GM23338 (cell line): ENCODE results near the gene PHACTR1. TPM values are rescaled to one million over a fixed set of nuclear protein-coding genes. Genes with fewer than 3 reads are reported as not detected.

Source experiments
- ATAC-seq: fragments of 200-7000 bp; cut with Tn5 transposase; 3 replicates; pipeline ENCODE4 v1.9.1; 2020
- DNase-seq: peaks from one replicate; pipeline ENCODE4 v3.0.0-alpha.2; 2015; ENCODE audit warnings: low spot score
- H2AFZ ChIP-seq: fragments of 200-600 bp; sonication (generic); 2 replicates; pipeline ENCODE4 v1.8.0; 2016; ENCODE audit warnings: antibody characterized with exemption, mild to moderate bottlenecking, moderate library complexity
- H3F3A ChIP-seq: fragments of 200-600 bp; sonication (generic); replicated peaks from 2 replicates; pipeline ENCODE4 v1.8.0; 2017; ENCODE audit warnings: antibody characterized with exemption, mixed run types, low read depth
- H3K27ac ChIP-seq: fragments of 200-600 bp; sonication (generic); 2 replicates; pipeline ENCODE4 v1.6.1; 2016; ENCODE audit warnings: low read depth
- H3K27me3 ChIP-seq: fragments of 200-600 bp; sonication (generic); 2 replicates; pipeline ENCODE4 v1.8.0; 2016; ENCODE audit warnings: mild to moderate bottlenecking, mixed run types, moderate library complexity; ENCODE audit not compliant: insufficient read depth
- H3K36me3 ChIP-seq: fragments of 200-600 bp; sonication (generic); 2 replicates; pipeline ENCODE4 v1.8.0; 2016; ENCODE audit warnings: mild to moderate bottlenecking; ENCODE audit not compliant: insufficient read depth
- H3K4me1 ChIP-seq: fragments of 200-600 bp; sonication (generic); 2 replicates; pipeline ENCODE4 v1.8.0; 2016; ENCODE audit warnings: mild to moderate bottlenecking, moderate library complexity; ENCODE audit not compliant: insufficient read depth
- H3K4me2 ChIP-seq: fragments of 200-600 bp; sonication (generic); 2 replicates; pipeline ENCODE4 v1.7.1; 2017; ENCODE audit warnings: mixed run types
- H3K4me3 ChIP-seq: fragments of 200-600 bp; sonication (generic); 2 replicates; pipeline ENCODE4 v1.6.1; 2016; ENCODE audit warnings: mixed run types
- H3K79me2 ChIP-seq: fragments of 200-600 bp; sonication (generic); replicated peaks from 2 replicates; pipeline ENCODE4 v1.8.0; 2017; ENCODE audit warnings: mild to moderate bottlenecking; ENCODE audit not compliant: insufficient read depth
- H3K9me2 ChIP-seq: fragments of 200-600 bp; sonication (generic); 2 replicates; pipeline ENCODE4 v1.8.0; 2017; ENCODE audit not compliant: insufficient read depth
- H4K20me1 ChIP-seq: fragments of 200-600 bp; sonication (generic); replicated peaks from 2 replicates; pipeline ENCODE4 v1.8.0; 2017; ENCODE audit warnings: mild to moderate bottlenecking; ENCODE audit not compliant: insufficient read depth
- H3K27ac Mint-ChIP-seq: 2 replicates; pipeline ENCODE4 v1.8.0; 2020; ENCODE audit warnings: inconsistent platforms, mild to moderate bottlenecking, moderate library complexity, mixed read lengths
- H3K27me3 Mint-ChIP-seq: 3 replicates; pipeline ENCODE4 v1.8.0; 2022; ENCODE audit warnings: low read depth, mild to moderate bottlenecking, moderate library complexity, mixed read lengths, inconsistent platforms; ENCODE audit not compliant: insufficient read depth, poor library complexity
- H3K36me3 Mint-ChIP-seq: 3 replicates; pipeline ENCODE4 v1.8.0; 2021; ENCODE audit warnings: low read depth, mild to moderate bottlenecking, inconsistent platforms, moderate library complexity, mixed read lengths
- H3K4me1 Mint-ChIP-seq: 3 replicates; pipeline ENCODE4 v1.8.0; 2020; ENCODE audit warnings: mild to moderate bottlenecking, inconsistent platforms, mixed read lengths
- H3K4me3 Mint-ChIP-seq: 3 replicates; pipeline ENCODE4 v1.8.0; 2021; ENCODE audit warnings: moderate library complexity, mild to moderate bottlenecking, inconsistent platforms, mixed read lengths
- H3K9me3 Mint-ChIP-seq: 3 replicates; pipeline ENCODE4 v1.8.0; 2020; ENCODE audit warnings: moderate library complexity, mild to moderate bottlenecking, inconsistent platforms, mixed read lengths
- CREB1 ChIP-seq: fragments of 250-450 bp; sonication (Bioruptor Pico); IDR thresholded peaks from 2 replicates; pipeline ENCODE4 v1.5.0; 2020; ENCODE audit warnings: low read depth, mild to moderate bottlenecking, moderate library complexity
- EZH2phosphoT487 ChIP-seq: fragments of 200-600 bp; sonication (generic); IDR thresholded peaks from one replicate; pipeline ENCODE4 v1.8.1; 2018; ENCODE audit warnings: antibody characterized with exemption; ENCODE audit not compliant: unreplicated experiment
- JUNB ChIP-seq: IDR thresholded peaks from one replicate; pipeline ENCODE4 v1.6.1; 2016; ENCODE audit warnings: antibody characterized with exemption; ENCODE audit not compliant: unreplicated experiment
- POLR2AphosphoS5 ChIP-seq: IDR thresholded peaks from 2 replicates; pipeline ENCODE4 v1.6.1; 2016; ENCODE audit warnings: antibody characterized with exemption, low read depth
- STAT1 ChIP-seq: IDR thresholded peaks from one replicate; pipeline ENCODE4 v1.6.1; 2016; ENCODE audit warnings: antibody characterized with exemption; ENCODE audit not compliant: unreplicated experiment
- polyA plus RNA-seq: library from polyadenylated mRNA; unstranded; fragments of >200 nt; fragmentation: Nextera tagmentation; extraction: Ambion mirVana; gene quantifications from 2 replicates; pipeline ENCODE4 v1.2.1, GENCODE V29; 2016
- total RNA-seq: library from RNA; depleted of rRNA; stranded (reverse); fragments of >200 nt; shearing (Covaris generic); gene quantifications from 2 replicates; pipeline ENCODE4 v1.2.3, GENCODE V29; 2014
- TF ChIP-seq, protein P1 (sequence below): IDR thresholded peaks from one replicate; pipeline ENCODE4 v1.6.1; 2018; ENCODE audit warnings: antibody characterized with exemption; ENCODE audit not compliant: unreplicated experiment
- TF ChIP-seq, protein P2 (sequence below): IDR thresholded peaks from 2 replicates; pipeline ENCODE4 v1.6.1; 2016; ENCODE audit warnings: antibody characterized with exemption
- TF ChIP-seq, protein P3 (sequence below), 2 experiments: fragments of 200-600 bp in 1 of 2; sonication (generic) in 1 of 2; conservative IDR thresholded peaks; 2 replicates each; pipeline versions ENCODE4 v1.5.1 to v1.6.1; 2016 to 2017; ENCODE audit warnings: antibody characterized with exemption in 2 of 2, low read depth in 2 of 2, mild to moderate bottlenecking in 2 of 2, moderate library complexity in 1 of 2

The PHACTR1 gene
- total and polyA plus RNA-seq, 2 experiments from 2014 or later: 5.9 to 19.3 TPM

DNA sequence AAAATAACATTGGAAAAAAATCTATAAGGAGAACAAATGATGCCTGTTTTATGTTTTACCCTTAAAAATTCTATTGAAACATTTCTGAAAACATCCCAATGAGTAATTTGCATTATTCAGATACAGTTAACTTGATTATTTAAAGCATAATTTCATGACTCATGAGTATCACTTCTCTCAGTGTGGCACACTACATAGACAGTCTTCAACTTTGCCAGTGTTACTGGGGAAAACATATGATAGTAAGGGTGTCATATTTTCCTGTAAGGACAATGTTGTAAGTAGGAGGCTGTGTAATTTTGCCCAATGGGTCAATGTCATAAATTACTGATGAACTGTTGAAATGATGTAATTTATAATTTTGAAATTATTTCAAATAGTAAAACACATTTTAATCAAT lies 125.5 kb downstream of the PHACTR1 start:
- DNase-seq (no peak), ATAC-seq (no peak)
- H3F3A ChIP-seq: no peaks in the 10 kb centered on the region
- H3K27me3 ChIP-seq: no peaks in the 10 kb centered on the region
- no peak overlapping the region for H3K4me2 ChIP-seq
- H3K27ac ChIP-seq: no peak overlapping the region
- peaks cover 12% of the 10 kb centered on the region for H3K4me1 ChIP-seq
- Mint-ChIP-seq H3K36me3 (peaks cover 9% of the 10 kb centered on the region; the same call in 2 of the 3 replicates), H3K9me3 (peaks cover 6% of the 10 kb centered on the region; the same call in 2 of the 3 replicates), H3K27ac (no peak overlapping the region), H3K4me3 (no peak overlapping the region), H3K27me3 (peaks cover 2% of the 10 kb centered on the region), H3K4me1 (peaks cover 23% of the 10 kb centered on the region)
- H4K20me1 ChIP-seq: no peaks in the 10 kb centered on the region
- no peak for TF ChIP-seq JUNB
- TF ChIP-seq, protein P1, sequence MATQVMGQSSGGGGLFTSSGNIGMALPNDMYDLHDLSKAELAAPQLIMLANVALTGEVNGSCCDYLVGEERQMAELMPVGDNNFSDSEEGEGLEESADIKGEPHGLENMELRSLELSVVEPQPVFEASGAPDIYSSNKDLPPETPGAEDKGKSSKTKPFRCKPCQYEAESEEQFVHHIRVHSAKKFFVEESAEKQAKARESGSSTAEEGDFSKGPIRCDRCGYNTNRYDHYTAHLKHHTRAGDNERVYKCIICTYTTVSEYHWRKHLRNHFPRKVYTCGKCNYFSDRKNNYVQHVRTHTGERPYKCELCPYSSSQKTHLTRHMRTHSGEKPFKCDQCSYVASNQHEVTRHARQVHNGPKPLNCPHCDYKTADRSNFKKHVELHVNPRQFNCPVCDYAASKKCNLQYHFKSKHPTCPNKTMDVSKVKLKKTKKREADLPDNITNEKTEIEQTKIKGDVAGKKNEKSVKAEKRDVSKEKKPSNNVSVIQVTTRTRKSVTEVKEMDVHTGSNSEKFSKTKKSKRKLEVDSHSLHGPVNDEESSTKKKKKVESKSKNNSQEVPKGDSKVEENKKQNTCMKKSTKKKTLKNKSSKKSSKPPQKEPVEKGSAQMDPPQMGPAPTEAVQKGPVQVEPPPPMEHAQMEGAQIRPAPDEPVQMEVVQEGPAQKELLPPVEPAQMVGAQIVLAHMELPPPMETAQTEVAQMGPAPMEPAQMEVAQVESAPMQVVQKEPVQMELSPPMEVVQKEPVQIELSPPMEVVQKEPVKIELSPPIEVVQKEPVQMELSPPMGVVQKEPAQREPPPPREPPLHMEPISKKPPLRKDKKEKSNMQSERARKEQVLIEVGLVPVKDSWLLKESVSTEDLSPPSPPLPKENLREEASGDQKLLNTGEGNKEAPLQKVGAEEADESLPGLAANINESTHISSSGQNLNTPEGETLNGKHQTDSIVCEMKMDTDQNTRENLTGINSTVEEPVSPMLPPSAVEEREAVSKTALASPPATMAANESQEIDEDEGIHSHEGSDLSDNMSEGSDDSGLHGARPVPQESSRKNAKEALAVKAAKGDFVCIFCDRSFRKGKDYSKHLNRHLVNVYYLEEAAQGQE: no peak
- no peak for TF ChIP-seq CREB1
- no peak for TF ChIP-seq EZH2phosphoT487
- TF ChIP-seq, protein P2, sequence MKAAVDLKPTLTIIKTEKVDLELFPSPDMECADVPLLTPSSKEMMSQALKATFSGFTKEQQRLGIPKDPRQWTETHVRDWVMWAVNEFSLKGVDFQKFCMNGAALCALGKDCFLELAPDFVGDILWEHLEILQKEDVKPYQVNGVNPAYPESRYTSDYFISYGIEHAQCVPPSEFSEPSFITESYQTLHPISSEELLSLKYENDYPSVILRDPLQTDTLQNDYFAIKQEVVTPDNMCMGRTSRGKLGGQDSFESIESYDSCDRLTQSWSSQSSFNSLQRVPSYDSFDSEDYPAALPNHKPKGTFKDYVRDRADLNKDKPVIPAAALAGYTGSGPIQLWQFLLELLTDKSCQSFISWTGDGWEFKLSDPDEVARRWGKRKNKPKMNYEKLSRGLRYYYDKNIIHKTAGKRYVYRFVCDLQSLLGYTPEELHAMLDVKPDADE: no peak
- H3K36me3 ChIP-seq: no peaks in the 10 kb centered on the region
- no peak overlapping the region for H2AFZ ChIP-seq
- no peaks in the 10 kb centered on the region for H3K79me2 ChIP-seq
- H3K9me2 ChIP-seq: no peaks in the 10 kb centered on the region
- H3K4me3 ChIP-seq: no peak overlapping the region

DNA sequence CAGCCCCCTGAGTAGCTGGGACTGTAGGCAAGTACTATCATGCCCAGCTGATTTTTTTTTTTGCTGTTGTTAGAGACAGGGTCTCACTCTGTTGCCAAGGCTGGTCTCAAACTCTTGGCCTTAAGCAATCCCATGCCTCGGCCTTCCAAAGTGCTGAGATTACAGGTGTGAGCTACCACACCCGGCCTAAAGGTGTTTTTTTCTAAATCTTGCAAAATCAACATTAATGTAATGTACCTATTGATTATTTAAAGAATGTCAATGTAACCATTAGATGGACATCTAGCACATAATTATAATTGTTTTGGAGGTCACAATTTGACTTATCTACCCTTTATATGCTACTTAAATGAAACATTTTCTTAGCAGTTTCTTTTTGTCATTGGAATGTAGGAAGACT lies 126.1 kb downstream of the PHACTR1 start:
- H3K36me3 Mint-ChIP-seq: peaks cover 6% of the 10 kb centered on the region; the same call in 2 of the 3 replicates
- TF ChIP-seq, protein P3, sequence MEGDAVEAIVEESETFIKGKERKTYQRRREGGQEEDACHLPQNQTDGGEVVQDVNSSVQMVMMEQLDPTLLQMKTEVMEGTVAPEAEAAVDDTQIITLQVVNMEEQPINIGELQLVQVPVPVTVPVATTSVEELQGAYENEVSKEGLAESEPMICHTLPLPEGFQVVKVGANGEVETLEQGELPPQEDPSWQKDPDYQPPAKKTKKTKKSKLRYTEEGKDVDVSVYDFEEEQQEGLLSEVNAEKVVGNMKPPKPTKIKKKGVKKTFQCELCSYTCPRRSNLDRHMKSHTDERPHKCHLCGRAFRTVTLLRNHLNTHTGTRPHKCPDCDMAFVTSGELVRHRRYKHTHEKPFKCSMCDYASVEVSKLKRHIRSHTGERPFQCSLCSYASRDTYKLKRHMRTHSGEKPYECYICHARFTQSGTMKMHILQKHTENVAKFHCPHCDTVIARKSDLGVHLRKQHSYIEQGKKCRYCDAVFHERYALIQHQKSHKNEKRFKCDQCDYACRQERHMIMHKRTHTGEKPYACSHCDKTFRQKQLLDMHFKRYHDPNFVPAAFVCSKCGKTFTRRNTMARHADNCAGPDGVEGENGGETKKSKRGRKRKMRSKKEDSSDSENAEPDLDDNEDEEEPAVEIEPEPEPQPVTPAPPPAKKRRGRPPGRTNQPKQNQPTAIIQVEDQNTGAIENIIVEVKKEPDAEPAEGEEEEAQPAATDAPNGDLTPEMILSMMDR (conservative IDR thresholded peaks at IDR 0.05; ENCODE audit: low read depth in 2 of 2): no peak
- TF ChIP-seq EZH2phosphoT487: no peak
- no peak for TF ChIP-seq POLR2AphosphoS5
- TF ChIP-seq, protein P1: no peak
- no peak for TF ChIP-seq CREB1
- no peak for TF ChIP-seq JUNB
- TF ChIP-seq STAT1: no peak

More for the DNA sequence above, 126.1 kb downstream of the PHACTR1 start:
- no peak for DNase-seq
- H3K4me2 ChIP-seq: no peak overlapping the region
- H3K27me3 Mint-ChIP-seq: peaks cover 2% of the 10 kb centered on the region
- no peak overlapping the region for H3K27ac Mint-ChIP-seq
- no peaks in the 10 kb centered on the region for H3K9me2 ChIP-seq
- H3K27ac ChIP-seq: no peak overlapping the region
- H3K4me1 Mint-ChIP-seq: peaks cover 23% of the 10 kb centered on the region
- no peak overlapping the region for H3K4me3 ChIP-seq
- ATAC-seq: no peak
- H3K4me3 Mint-ChIP-seq: no peak overlapping the region
- no peaks in the 10 kb centered on the region for H3K36me3 ChIP-seq
- no peaks in the 10 kb centered on the region for H3K27me3 ChIP-seq
- no peaks in the 10 kb centered on the region for H3K79me2 ChIP-seq
- no peaks in the 10 kb centered on the region for H3F3A ChIP-seq
- H2AFZ ChIP-seq: no peak overlapping the region
- peaks cover 3% of the 10 kb centered on the region; the same call in 2 of the 3 replicates for H3K9me3 Mint-ChIP-seq
- H4K20me1 ChIP-seq: no peaks in the 10 kb centered on the region
- peaks cover 12% of the 10 kb centered on the region for H3K4me1 ChIP-seq
